Fibroblast of skin of left quadriceps (primary cell): Measurements from ENCODE around the gene RBM11.

Experiments used
- DNase-seq, 2 experiments: peaks; one replicate each; pipeline ENCODE4 v3.0.0-alpha.2; 2013; ENCODE audit warnings: low read depth in 2 of 2

Gene RBM11

DNA sequence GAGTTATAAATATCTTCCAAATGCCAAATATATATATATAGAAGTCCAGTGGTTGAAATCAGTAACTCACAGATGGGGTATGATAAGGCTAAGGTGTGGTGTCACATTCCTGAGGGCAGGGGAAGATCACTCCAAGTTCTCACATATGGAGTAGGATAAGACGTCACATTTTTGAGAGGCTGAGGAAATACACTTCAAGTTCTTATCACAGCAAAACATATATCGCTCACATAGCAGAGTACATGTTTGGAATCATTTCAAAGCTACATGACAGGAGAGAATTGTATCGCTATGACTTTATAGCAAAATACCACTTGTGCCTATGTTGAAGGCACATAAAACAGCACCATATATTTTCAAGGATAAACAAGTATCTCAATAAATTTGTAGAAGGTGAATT lies 55.1 kb downstream of the RBM11 start:
- DNase-seq: no peak

DNA sequence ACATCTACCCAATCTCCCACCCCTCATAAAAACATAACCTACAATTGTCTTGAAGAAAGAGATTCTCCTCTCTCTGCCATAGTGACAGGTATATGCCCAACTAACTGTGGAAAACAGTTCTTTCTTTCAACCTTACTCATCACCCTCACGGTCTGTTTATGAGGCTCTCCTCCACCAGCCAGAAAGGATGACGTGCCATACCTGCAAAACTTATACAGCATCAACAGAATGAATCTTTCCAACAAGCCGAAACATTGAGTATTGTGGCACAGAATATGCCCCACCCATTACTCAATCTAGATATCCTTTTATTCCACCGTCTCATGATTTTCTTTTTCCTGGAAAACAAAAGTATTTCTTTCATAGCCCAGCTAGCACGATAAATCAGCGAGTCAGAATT lies 55.7 kb downstream of the RBM11 start:
- DNase-seq: no peak

DNA sequence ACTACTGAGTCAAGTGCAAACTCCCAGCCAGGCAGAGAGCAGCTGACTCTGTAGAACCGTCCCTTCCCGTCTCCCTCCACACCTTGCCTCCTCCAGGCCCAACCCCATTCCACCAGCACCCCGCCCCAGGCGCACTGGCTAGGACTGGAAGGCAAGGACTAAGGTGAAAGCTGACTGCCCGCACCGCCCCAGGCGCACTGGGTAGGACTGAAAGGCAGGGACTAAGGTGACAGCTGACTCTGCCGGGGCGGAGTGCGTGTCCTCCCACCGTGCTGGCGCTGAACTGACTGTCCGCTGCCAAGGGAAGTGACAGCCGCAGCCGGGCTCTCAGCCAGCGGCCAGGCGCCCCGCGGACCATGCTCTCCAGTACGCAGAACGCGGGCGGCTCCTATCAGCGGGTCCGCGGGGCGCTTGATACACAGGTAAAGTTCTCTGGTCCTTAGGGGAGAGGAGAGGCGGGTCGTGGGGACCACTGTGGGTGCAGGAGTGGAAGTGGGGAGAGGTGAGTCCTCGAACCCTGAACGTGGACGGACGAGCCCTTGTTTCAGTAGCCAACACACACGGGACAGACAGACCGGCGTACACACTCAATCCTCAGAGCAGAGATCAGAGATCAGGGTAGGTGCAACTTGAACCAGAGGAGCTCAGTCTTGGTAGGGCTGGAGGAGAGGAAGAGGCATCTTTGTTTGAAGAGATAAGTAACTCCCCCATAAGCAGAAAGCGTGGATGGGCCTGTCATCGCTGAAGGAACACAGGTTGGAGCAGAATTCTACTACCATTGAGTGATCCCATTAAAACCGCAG lies 58.0 kb downstream of the RBM11 start:
- DNase-seq: no peak

DNA sequence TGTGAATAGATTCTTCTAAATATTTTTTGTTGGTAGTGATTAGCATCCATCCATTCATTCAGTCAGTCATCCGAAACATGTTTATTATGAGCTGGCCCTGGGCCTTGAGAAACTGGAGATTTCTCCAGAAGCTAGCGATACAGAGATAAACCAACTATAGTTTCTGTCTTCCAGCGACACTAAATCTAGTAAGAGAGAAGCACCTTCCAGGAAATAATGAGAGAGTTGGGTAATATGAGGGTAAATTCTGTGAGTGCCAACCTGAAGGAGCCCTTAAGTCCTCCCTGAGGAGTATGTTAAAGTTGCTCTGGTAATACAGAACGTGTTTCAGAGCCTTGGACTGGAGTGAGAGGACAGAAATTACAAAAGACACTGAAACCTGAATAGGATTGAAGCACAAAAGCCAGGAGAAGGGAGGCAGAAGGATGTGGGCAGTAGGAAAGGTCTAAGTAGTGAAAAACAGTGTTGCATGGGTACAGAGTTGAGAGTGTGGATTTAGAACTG lies 59.8 kb downstream of the RBM11 start:
- no peak for DNase-seq
